Hepatocyte (in vitro differentiated cells): Measurements from ENCODE around the gene GAD1. TPM values are rescaled to one million over a fixed set of nuclear protein-coding genes. Genes with fewer than 3 reads are reported as not detected.

Source experiments
- DNase-seq: peaks from one replicate; pipeline ENCODE4 v3.0.0-alpha.2; 2016; ENCODE audit warnings: low spot score
- H2AFZ ChIP-seq: fragments of 200-600 bp; sonication (generic); 2 replicates; pipeline ENCODE4 v1.6.0; 2016; ENCODE audit warnings: antibody characterized with exemption, mild to moderate bottlenecking
- H3K27ac ChIP-seq: fragments of 200-600 bp; sonication (generic); 2 replicates; pipeline ENCODE4 v1.5.1; 2016; ENCODE audit warnings: mild to moderate bottlenecking
- H3K27me3 ChIP-seq: fragments of 200-600 bp; sonication (generic); 2 replicates; pipeline ENCODE4 v1.6.1; 2016
- H3K36me3 ChIP-seq: fragments of 200-600 bp; sonication (generic); replicated peaks from 2 replicates; pipeline ENCODE4 v1.5.1; 2016; ENCODE audit warnings: low read depth; ENCODE audit not compliant: insufficient read depth
- H3K4me1 ChIP-seq: fragments of 200-600 bp; sonication (generic); 2 replicates; pipeline ENCODE4 v1.5.1; 2016; ENCODE audit warnings: mild to moderate bottlenecking, moderate library complexity; ENCODE audit not compliant: insufficient read depth
- H3K4me2 ChIP-seq: fragments of 200-600 bp; sonication (generic); 2 replicates; pipeline ENCODE4 v1.6.0; 2016
- H3K4me3 ChIP-seq: fragments of 200-600 bp; sonication (generic); 2 replicates; pipeline ENCODE4 v1.5.1; 2016; ENCODE audit warnings: mild to moderate bottlenecking
- H3K79me2 ChIP-seq: fragments of 200-600 bp; sonication (generic); 2 replicates; pipeline ENCODE4 v1.6.0; 2017; ENCODE audit warnings: mild to moderate bottlenecking
- H3K9me2 ChIP-seq: fragments of 200-600 bp; sonication (generic); replicated peaks from 2 replicates; pipeline ENCODE4 v1.6.0; 2017; ENCODE audit warnings: mild to moderate bottlenecking; ENCODE audit not compliant: insufficient read depth
- H3K9me3 ChIP-seq: fragments of 200-600 bp; sonication (generic); 2 replicates; pipeline ENCODE4 v1.5.1; 2016; ENCODE audit warnings: low read depth, mild to moderate bottlenecking
- H4K20me1 ChIP-seq: fragments of 200-600 bp; sonication (generic); 2 replicates; pipeline ENCODE4 v1.6.0; 2016; ENCODE audit warnings: mild to moderate bottlenecking; ENCODE audit not compliant: insufficient read depth, poor library complexity, severe bottlenecking
- CTCF ChIP-seq: fragments of 200-600 bp; sonication (generic); IDR thresholded peaks from 2 replicates; pipeline ENCODE4 v1.5.1; 2016; ENCODE audit warnings: antibody characterized with exemption, mild to moderate bottlenecking; ENCODE audit not compliant: poor library complexity
- EZH2 ChIP-seq: fragments of 200-600 bp; sonication (generic); IDR thresholded peaks from 2 replicates; pipeline ENCODE4 v1.6.1; 2016; ENCODE audit warnings: antibody characterized with exemption, mild to moderate bottlenecking, borderline replicate concordance
- EZH2phosphoT487 ChIP-seq: fragments of 200-600 bp; sonication (generic); IDR thresholded peaks from one replicate; pipeline ENCODE4 v1.6.1; 2018; ENCODE audit warnings: antibody characterized with exemption, mild to moderate bottlenecking, low read depth, moderate library complexity; ENCODE audit not compliant: unreplicated experiment, severe bottlenecking
- WGBS: methylation state at CpG from one replicate; pipeline ENCODE4 v1.1.6; 2016; ENCODE audit warnings: low lambda C conversion rate; ENCODE audit errors: missing lambda C conversion rate; 5-methylcytosine and 5-hydroxymethylcytosine counted together
- polyA plus RNA-seq: library from polyadenylated mRNA; unstranded; fragments of >200 nt; fragmentation: Nextera tagmentation; extraction: Ambion mirVana; gene quantifications from 2 replicates; pipeline ENCODE4 v1.2.1, GENCODE V29; 2016
- total RNA-seq: library from RNA; depleted of rRNA; stranded (reverse); fragments of >200 nt; gene quantifications from 2 replicates; pipeline ENCODE4 v1.2.3, GENCODE V29; 2014

GAD1 gene
- total and polyA plus RNA-seq, 2 experiments from 2014 or later, result 0.50 to 1.1 TPM

DNA sequence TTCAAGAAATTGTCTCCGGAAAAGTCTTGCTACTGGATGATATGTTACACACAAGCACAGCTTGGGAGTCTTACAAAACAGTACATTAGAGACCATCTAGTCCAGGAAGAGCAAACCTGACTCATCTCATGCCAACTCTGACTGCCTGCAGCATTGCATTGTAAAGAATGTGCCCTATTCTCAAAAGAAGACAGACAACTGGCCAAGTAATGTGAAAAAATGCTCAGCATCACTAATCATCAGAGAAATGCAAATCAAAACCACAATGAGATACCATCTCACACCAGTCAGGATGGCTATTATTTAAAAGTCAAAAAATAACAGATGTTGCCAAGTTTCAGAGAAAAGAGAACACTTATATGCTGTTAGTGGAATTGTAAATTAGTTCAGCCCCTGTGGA lies 69.7 kb downstream of the GAD1 start:
- Histone ChIP-seq H2AFZ (no peak overlapping the region), H3K79me2 (no peaks in the 10 kb centered on the region), H3K9me2 (no peaks in the 10 kb centered on the region), H3K4me3 (no peak overlapping the region), H3K27me3 (no peaks in the 10 kb centered on the region), H4K20me1 (no peaks in the 10 kb centered on the region), H3K9me3 (no peaks in the 10 kb centered on the region), H3K4me1 (no peaks in the 10 kb centered on the region), H3K4me2 (no peak overlapping the region), H3K27ac (no peak overlapping the region), H3K36me3 (no peaks in the 10 kb centered on the region)
- DNase-seq, result no peak
- 91% methylated on average over 1 of the region's 1 CpG for whole genome bisulfite sequencing
- TF ChIP-seq EZH2 (no peak), CTCF (no peak), EZH2phosphoT487 (no peak)

GRCh38 chr2:170887496-170887895 lies 70.8 kb downstream of the GAD1 start:
- no peaks in the 10 kb centered on the region for H3K36me3 ChIP-seq
- H3K79me2 ChIP-seq, result no peaks in the 10 kb centered on the region
- no peaks in the 10 kb centered on the region for H4K20me1 ChIP-seq
- no peak for TF ChIP-seq EZH2phosphoT487
- H3K9me2 ChIP-seq, result no peaks in the 10 kb centered on the region
- no peaks in the 10 kb centered on the region for H3K9me3 ChIP-seq
- no peaks in the 10 kb centered on the region for H3K27me3 ChIP-seq
- no peaks in the 10 kb centered on the region for H3K4me1 ChIP-seq
- no peak overlapping the region for H3K4me2 ChIP-seq
- no peak for DNase-seq
- H3K27ac ChIP-seq, result no peak overlapping the region
- no peak overlapping the region for H2AFZ ChIP-seq
- no peak overlapping the region for H3K4me3 ChIP-seq

- no peaks in the 10 kb centered on the region for H3K9me2 ChIP-seq
- 67% methylated on average over 3 of the region's 3 CpGs for WGBS
These were observed 71.2 kb downstream of the GAD1 start for GRCh38 chr2:170887896-170888295.

DNA sequence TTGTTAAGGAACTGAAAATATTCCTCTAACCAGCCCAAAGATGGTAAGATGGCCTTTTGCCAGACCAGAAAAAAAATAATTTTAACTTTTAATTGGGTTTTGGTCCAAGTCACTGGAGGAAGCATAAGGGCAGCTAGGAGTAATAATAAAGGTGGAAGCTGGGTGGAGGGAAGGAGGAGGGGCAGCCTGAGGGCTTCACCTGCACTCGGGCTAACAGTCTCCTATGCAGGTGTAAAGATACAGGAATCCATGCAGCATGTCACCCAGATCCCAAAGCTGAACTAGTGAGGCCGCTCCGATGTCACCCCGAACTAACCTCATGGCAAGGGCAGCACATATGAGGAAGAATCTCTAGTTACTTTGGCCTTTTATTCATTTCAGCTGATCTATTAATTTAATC lies 75.2 kb downstream of the GAD1 start:
- no peak overlapping the region for H3K4me2 ChIP-seq
- no peaks in the 10 kb centered on the region for H3K36me3 ChIP-seq
- no peaks in the 10 kb centered on the region for H3K27me3 ChIP-seq
- 83% methylated on average over 4 of the region's 4 CpGs for WGBS
- H3K9me3 ChIP-seq, result no peaks in the 10 kb centered on the region
- H3K4me1 ChIP-seq, result no peaks in the 10 kb centered on the region
- H3K4me3 ChIP-seq, result no peak overlapping the region
- H2AFZ ChIP-seq, result no peak overlapping the region
- no peak for DNase-seq
- TF ChIP-seq EZH2phosphoT487 (no peak), EZH2 (no peak), CTCF (no peak)
- no peaks in the 10 kb centered on the region for H3K9me2 ChIP-seq
- H3K27ac ChIP-seq, result no peak overlapping the region
- H3K79me2 ChIP-seq, result no peaks in the 10 kb centered on the region
- no peaks in the 10 kb centered on the region for H4K20me1 ChIP-seq

More at GRCh38 chr2:170887896-170888295, 71.2 kb downstream of the GAD1 start:
- H3K27ac ChIP-seq, result no peak overlapping the region
- no peaks in the 10 kb centered on the region for H4K20me1 ChIP-seq
- H3K4me2 ChIP-seq, result no peak overlapping the region
- no peak for DNase-seq
- no peaks in the 10 kb centered on the region for H3K27me3 ChIP-seq
- no peak for TF ChIP-seq CTCF
- TF ChIP-seq EZH2phosphoT487, result no peak
- TF ChIP-seq EZH2, result no peak
- H3K4me3 ChIP-seq, result no peak overlapping the region
- H3K4me1 ChIP-seq, result no peaks in the 10 kb centered on the region
- H3K79me2 ChIP-seq, result no peaks in the 10 kb centered on the region
- no peaks in the 10 kb centered on the region for H3K9me3 ChIP-seq
- no peaks in the 10 kb centered on the region for H3K36me3 ChIP-seq
- H2AFZ ChIP-seq, result no peak overlapping the region
